GM12872 (cell line): Measurements from ENCODE around the gene TRRAP.

Experiments used
- CTCF ChIP-seq: IDR thresholded peaks from 3 replicates; pipeline ENCODE4 v1.5.1; 2011; ENCODE audit warnings: low read depth, mild to moderate bottlenecking, low read length, moderate library complexity; ENCODE audit not compliant: insufficient read depth

TRRAP gene

GRCh38 chr7:98970016-98970615 is 91.8 kb downstream of the TRRAP start:
- no peak for TF ChIP-seq CTCF

GRCh38 chr7:98970805-98971204 is 92.5 kb downstream of the TRRAP start:
- no peak for TF ChIP-seq CTCF

GRCh38 chr7:98974205-98974604 is 95.9 kb downstream of the TRRAP start:
- no peak for TF ChIP-seq CTCF

GRCh38 chr7:98974906-98975816 is 96.8 kb downstream of the TRRAP start:
- no peak for TF ChIP-seq CTCF

GRCh38 chr7:98976396-98977185 is 98.3 kb downstream of the TRRAP start:
- TF ChIP-seq CTCF: no peak

GRCh38 chr7:98978672-98979071 is 100.3 kb downstream of the TRRAP start:
- TF ChIP-seq CTCF: no peak

- no peak for TF ChIP-seq CTCF
Observed at GRCh38 chr7:98981701-98982100, 103.4 kb downstream of the TRRAP start.
